HEK293 (cell line): ENCODE data around the gene TMEM267.

ENCODE experiments used
- CTCF ChIA-PET: fragments of 350-600 bp; formaldehyde crosslinking; extraction: SDS; loops from one replicate; lab custom pipeline; 2021; ENCODE audit warnings: antibody characterized with exemption; lab: Yijun Ruan, JAX
- POLR2A ChIA-PET: fragments of 300-600 bp; formaldehyde crosslinking; extraction: SDS; loops from one replicate; lab custom pipeline; 2020; ENCODE audit warnings: antibody characterized with exemption, inconsistent platforms; lab: Yijun Ruan, JAX
- H3K27ac ChIP-seq: fragments of 200-500 bp; sonication (Bioruptor generic); 2 replicates; pipeline ENCODE4 v1.5.1; 2014; ENCODE audit warnings: low read depth, low read length, control low read depth, inconsistent platforms; ENCODE audit errors: extremely low read depth
- H3K36me3 ChIP-seq, 2 experiments: fragments of 200-500 bp in 1 of 2; sonication (Bioruptor generic) in 1 of 2; 1 replicate in 1 of 2; 2 replicates in 1 of 2; pipeline ENCODE4 v1.5.1; 2014 to 2017; ENCODE audit warnings: inconsistent platforms in 2 of 2, low read length in 2 of 2; ENCODE audit not compliant: control insufficient read depth in 2 of 2, insufficient read depth in 1 of 2
- H3K4me1 ChIP-seq: fragments of 200-500 bp; sonication (Bioruptor generic); 2 replicates; pipeline ENCODE4 v1.5.1; 2014; ENCODE audit warnings: mild to moderate bottlenecking, low read length, inconsistent platforms; ENCODE audit not compliant: control insufficient read depth, insufficient read depth
- H3K4me3 ChIP-seq: 2 replicates; pipeline ENCODE4 v1.5.1; 2011; ENCODE audit warnings: low read depth, mild to moderate bottlenecking, control low read depth, low read length, moderate library complexity
- H3K9me3 ChIP-seq: fragments of 200-500 bp; sonication (Bioruptor generic); 2 replicates; pipeline ENCODE4 v1.5.1; 2014; ENCODE audit warnings: low read depth, low read length, inconsistent platforms; ENCODE audit not compliant: control insufficient read depth, insufficient read depth
- KLF10 ChIP-seq: fragments of 450-650 bp; IDR thresholded peaks from 2 replicates; pipeline ENCODE4 v1.5.1; 2018; ENCODE audit warnings: missing biosample characterization, mild to moderate bottlenecking, missing genetic modification characterization
- PRDM4 ChIP-seq: fragments of 450-650 bp; formaldehyde crosslinking; IDR thresholded peaks from 2 replicates; pipeline ENCODE4 v1.5.1; 2017; ENCODE audit warnings: missing biosample characterization, missing genetic modification characterization
- SP3 ChIP-seq: fragments of 450-650 bp; formaldehyde crosslinking; IDR thresholded peaks from 2 replicates; pipeline ENCODE4 v1.5.1; 2016; ENCODE audit warnings: missing biosample characterization, missing genetic modification characterization
- TSHZ1 ChIP-seq: fragments of 450-650 bp; formaldehyde crosslinking; IDR thresholded peaks from 2 replicates; pipeline ENCODE4 v1.5.1; 2016; ENCODE audit warnings: missing biosample characterization, missing genetic modification characterization, borderline replicate concordance
- ZBTB10 ChIP-seq: fragments of 450-650 bp; formaldehyde crosslinking; IDR thresholded peaks from 2 replicates; pipeline ENCODE4 v1.5.1; 2016; ENCODE audit warnings: missing biosample characterization, missing genetic modification characterization
- ZBTB21 ChIP-seq: fragments of 450-650 bp; formaldehyde crosslinking; IDR thresholded peaks from 2 replicates; pipeline ENCODE4 v1.5.1; 2017; ENCODE audit warnings: missing biosample characterization, missing genetic modification characterization
- ZNF155 ChIP-seq: fragments of 450-650 bp; formaldehyde crosslinking; IDR thresholded peaks from 2 replicates; pipeline ENCODE4 v1.5.1; 2016; ENCODE audit warnings: missing biosample characterization, missing genetic modification characterization
- ZNF174 ChIP-seq: fragments of 450-650 bp; formaldehyde crosslinking; IDR thresholded peaks from 2 replicates; pipeline ENCODE4 v1.5.0; 2017; ENCODE audit warnings: missing biosample characterization, mild to moderate bottlenecking, missing genetic modification characterization
- ZNF335 ChIP-seq: fragments of 450-650 bp; formaldehyde crosslinking; conservative IDR thresholded peaks from 2 replicates; pipeline ENCODE4 v1.5.1; 2016; ENCODE audit warnings: missing biosample characterization, missing genetic modification characterization
- ZNF449 ChIP-seq: fragments of 450-650 bp; formaldehyde crosslinking; IDR thresholded peaks from 2 replicates; pipeline ENCODE4 v1.5.1; 2017; ENCODE audit warnings: missing biosample characterization, mild to moderate bottlenecking, missing genetic modification characterization, moderate library complexity
- ZNF561 ChIP-seq: fragments of 450-650 bp; IDR thresholded peaks from 2 replicates; pipeline ENCODE4 v1.5.1; 2018; ENCODE audit warnings: missing biosample characterization, missing genetic modification characterization, borderline replicate concordance
- ZNF610 ChIP-seq: fragments of 450-650 bp; formaldehyde crosslinking; IDR thresholded peaks from 2 replicates; pipeline ENCODE4 v1.5.1; 2016; ENCODE audit warnings: missing biosample characterization, missing genetic modification characterization, borderline replicate concordance
- ZNF830 ChIP-seq: fragments of 450-650 bp; IDR thresholded peaks from 2 replicates; pipeline ENCODE4 v1.5.0; 2018; ENCODE audit warnings: missing biosample characterization, missing genetic modification characterization, low read depth, mild to moderate bottlenecking, moderate library complexity

Gene TMEM267

GRCh38 chr5:43483298-43484105, at the start of gene TMEM267 (continued):
- 0 out of 2 replicates have a peak, but pooled peaks have one; percentile 13 for TF ChIP-seq PRDM4
- TF ChIP-seq ZBTB21 (tag by site-specific recombination) = no peak
- TF ChIP-seq ZNF335 = peak; percentile 84
- TF ChIP-seq ZNF174 (tag by site-specific recombination) = no peak
- peak; percentile 11 for TF ChIP-seq ZNF610 (tag by site-specific recombination)
- TF ChIP-seq KLF10 (tag by site-specific recombination) = peak; percentile 12; the same call in 1 of the 2 replicates
- peak; percentile 69 for TF ChIP-seq ZNF561
- peak; percentile 76 for TF ChIP-seq SP3

GRCh38 chr5:43530648-43531047, 47.0 kb upstream of the TMEM267 start:
- CTCF ChIA-PET = interaction anchor here (0.7 kb wide), 1 partner anchor 24 kb away, joined by 3 read pairs; no protein-coding TSS in a partner anchor

More at GRCh38 chr5:43530648-43531047, 47.0 kb upstream of the TMEM267 start:
- POLR2A ChIA-PET = interaction anchor here (0.7 to 1.7 kb wide), 2 partner anchors 16 to 47 kb away, joined by 4 to 6 read pairs; partner anchors contain the start of genes C5orf34 and TMEM267
- Histone ChIP-seq H3K4me3 (no peak overlapping the region), H3K4me1 (no peaks in the 10 kb centered on the region), H3K9me3 (no peaks in the 10 kb centered on the region), H3K27ac (no peak overlapping the region), H3K36me3 (peaks cover 79 to 81% of the 10 kb centered on the region in 2 experiments)
- no peak for TF ChIP-seq ZNF449 (tag by site-specific recombination)
- no peak for TF ChIP-seq ZNF155 (tag by site-specific recombination)
- no peak for TF ChIP-seq TSHZ1 (tag by site-specific recombination)
- TF ChIP-seq ZNF830 (tag by site-specific recombination) = no peak
- TF ChIP-seq ZBTB10 (tag by site-specific recombination) = no peak
